NCI-H2029 (cell line): ENCODE measurements around the gene VSX2.
"Not testable (repeated sequence)": the region's sequence is repeated elsewhere in the genome, so short reads cannot be mapped to it uniquely, and the experiment has no call there.

Experiments
- DNase-seq: peaks from one replicate; lab custom pipeline; 2025; lab: John Stamatoyannopoulos, UW

Gene VSX2

GRCh38 chr14:74259513-74259912, 20.3 kb downstream of the VSX2 start:
- DNase-seq = no peak

- no peak for DNase-seq
Observed at GRCh38 chr14:74260525-74261233, 21.4 kb downstream of the VSX2 start.

DNA sequence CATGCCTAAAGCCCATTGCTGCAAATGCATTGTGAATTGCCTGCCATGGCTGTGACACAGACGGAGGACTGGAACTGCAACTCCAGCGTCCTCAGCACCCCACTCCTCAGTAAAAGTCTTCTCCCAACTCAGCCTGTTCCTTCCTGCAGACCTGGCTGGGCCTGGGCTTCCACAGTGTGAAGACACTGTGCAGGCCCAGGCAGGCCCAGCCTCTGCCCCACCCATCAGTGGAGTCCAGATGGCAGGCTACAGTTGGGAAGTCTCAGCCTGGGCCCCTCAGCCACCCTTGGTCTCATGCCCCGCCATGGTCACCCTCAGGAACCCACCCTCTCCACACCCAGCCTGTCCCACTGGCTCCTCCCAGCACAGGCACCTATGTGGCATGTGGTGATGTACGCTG, 22.0 kb downstream of the VSX2 start:
- DNase-seq = no peak

DNA sequence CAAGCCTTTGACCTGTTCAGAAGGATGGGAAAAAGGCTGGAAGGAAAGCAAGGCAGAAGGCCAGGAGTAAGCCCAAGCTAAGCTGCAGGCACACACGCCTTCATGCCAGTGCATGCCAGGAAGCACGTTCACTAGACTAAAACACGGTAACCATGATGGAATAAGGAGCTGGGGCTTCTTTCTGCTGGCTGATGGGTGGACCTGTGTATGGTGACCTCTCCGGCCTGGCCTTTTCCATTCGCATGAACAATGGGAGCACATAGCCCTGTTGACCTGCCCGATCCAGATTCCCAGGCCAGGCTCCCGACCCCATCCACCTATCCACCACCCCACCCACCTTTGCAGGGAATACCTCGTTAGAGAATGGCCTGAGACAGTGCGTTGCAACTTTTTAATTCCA, 22.8 kb downstream of the VSX2 start:
- no peak for DNase-seq

DNA sequence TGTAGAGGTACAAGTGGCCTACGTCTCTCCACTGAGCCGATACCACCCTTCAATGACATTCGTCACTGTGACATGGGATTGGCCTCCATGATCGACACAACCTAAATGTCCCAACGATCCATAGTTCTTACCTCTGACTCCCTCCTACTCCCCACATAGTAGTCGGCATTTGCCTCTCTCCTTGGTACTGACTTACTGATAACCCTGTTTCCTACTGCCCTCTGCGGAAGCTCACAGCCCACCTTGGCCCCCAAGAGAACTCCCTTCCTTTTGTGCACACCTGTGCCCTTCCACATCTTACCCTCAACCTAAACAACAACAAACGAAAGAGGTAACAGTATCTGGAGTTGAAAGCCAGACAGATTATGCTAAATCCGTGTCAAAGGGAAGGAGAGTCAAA, 23.9 kb downstream of the VSX2 start:
- no peak for DNase-seq

- DNase-seq = no peak
Observed at GRCh38 chr14:74263921-74264320, 24.7 kb downstream of the VSX2 start.

DNA sequence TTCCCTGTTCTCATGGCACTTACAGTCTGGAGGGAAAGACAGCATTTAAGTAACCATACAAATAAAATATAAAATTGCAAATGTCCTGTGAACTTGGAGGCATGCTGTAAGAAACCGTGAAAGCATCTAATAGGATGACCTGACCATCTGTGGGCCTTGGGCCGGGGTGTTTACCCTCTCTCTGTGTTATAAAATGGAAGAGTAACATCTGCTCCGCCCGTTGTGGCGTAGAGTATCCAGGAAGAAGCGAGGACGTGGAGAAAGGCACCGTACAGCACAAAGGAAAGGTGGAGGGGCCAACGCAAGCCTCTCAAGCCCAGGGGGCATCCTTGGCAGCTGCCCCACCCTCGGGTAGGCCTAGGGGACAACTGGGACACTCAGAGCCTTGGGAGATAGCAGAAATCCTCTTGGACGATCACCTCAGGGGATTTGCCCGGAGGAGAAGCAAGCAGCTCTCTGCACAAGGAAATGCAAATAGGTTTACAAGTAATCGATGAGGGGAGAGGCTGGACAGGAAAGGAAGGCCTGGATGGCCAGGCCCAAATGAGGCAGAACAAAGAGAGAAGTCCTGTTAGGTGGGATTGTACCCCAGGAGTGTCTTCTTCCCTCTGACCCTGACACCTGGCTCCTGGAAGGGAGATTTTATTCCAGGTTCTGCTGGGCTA, 26.2 kb downstream of the VSX2 start:
- DNase-seq = no peak

DNA sequence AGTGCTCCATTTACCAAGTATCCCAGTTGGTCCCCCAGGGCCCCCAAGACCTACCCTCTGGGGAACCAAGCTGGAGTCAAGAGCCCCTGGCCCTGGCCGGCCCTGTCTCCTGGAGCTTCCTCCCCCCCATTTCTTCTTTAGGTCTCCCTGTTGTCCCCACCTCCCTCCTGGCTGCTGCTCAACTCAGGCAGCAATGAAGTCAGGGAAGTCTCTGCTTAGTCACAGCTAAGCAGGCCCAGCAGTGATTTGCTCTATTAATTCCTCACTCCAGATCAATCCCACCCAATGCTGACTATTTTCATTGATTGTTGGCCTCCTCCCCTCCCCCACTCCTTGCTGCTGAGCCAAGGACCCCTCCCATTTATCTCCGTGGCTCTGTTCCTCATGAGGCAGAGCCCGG, 28.3 kb downstream of the VSX2 start:
- DNase-seq = no peak

GRCh38 chr14:74270382-74271177, 31.3 kb downstream of the VSX2 start:
- DNase-seq = not testable (repeated sequence)

- no peak for DNase-seq
Observed at GRCh38 chr14:74271365-74271764, 32.1 kb downstream of the VSX2 start.

DNA sequence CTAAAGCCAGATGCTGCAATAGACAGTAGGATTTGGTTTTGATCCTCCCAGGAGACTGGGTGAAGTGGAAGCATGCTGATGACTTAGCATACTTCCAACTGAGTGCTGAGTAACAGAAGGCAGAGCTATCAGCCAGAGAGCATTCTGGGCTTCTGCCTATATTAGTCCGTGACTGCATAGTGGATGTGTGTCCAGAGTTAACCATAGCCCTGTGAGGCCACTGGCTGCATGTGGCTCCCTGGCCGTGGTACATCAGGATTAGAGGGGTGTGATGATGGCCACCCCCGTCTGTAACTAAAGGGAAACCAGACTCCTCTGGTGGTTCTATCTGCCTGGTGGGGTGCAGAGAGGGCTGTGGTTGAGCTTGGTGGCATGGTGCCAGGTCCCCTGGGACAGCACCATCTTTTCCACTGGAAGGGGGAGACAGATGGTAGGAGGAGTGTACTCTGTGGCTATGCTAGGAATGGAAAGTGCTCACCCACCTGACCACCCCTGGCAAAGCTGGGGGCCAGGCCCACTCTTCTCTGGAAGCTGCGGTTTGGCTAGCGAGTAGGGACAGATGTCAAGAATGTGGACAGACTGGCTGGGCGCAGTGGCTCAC, 36.1 kb downstream of the VSX2 start:
- DNase-seq = no peak

DNA sequence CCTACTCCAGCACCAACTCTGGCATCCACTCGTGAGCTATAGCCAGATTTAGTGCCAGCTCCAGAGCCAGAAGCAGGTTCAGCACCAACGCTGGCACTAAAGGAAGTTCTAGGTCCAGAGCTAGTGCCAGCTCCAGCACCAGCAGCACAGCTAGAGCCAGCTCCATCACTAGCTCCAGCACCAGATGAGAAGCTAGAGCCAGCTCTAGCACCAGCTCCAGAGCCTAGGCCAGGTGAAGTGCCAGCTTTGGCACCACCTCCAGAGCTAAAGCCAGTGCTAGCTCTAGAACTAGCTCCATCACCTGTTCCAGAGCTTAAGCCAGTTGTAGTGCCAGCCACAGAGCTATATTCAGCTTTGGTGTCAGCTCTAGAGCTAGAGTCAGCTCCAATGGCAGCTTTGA, 38.8 kb downstream of the VSX2 start:
- DNase-seq = no peak

DNA sequence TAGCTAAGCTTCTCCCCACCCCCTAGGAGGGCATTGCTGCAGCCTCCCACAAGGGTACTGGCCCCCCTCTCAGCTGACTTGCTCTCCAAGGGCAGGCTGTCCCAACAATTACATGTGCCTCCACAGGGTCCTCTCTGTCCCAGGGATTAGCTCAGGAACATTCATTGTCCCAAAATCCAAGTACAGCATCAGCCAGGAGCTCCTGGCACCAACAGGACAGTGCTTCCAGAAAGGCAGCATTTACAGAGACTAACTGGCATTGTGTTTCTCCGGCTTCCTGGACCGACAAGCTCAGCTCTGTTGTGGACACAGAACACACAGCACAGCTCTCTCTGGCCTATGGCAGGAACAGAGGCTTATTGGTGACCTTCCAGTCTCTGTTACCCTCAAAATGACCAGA, 41.8 kb downstream of the VSX2 start:
- no peak for DNase-seq

- no peak for DNase-seq
Observed at GRCh38 chr14:74286736-74287135, 47.5 kb downstream of the VSX2 start.

DNA sequence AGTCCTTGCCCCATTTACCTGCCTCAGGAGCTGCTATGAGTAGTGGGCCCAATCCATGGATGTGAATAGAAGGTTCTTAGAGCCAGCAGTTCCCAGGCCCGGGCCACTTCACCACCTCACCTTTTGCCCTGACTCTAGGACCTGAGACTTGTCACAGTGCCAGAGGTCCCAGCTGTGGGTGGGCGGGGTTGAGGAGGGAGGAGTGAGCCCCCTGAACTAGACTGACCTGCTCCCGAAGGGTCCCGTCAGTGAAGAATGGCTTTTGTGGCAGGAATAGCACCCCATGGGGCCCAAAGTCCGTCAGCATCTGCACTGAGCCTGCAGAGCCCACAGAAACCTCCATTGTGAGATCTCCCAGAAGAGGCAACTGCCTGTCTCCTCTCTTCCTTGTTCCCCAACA, 50.6 kb downstream of the VSX2 start:
- DNase-seq = no peak

DNA sequence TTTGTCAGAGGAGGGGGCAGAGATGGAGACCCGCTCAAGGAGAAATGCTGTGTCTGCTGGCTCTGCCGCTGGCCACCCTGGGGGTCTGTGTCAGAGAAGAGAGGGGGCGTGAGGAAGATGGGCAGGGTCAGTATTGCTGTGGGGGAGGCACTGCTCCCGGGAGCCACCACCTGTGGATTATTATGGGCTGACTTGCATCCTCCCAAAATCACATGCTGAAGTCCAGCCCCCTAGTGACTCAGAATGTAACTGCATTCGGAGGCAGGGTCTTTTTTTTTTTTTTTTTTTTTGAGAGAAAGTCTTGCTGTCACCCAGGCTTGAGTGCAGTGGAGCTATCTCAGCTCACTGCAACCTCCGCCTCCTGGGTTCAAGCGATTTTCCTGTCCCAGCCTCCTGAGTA, 51.2 kb downstream of the VSX2 start:
- DNase-seq = no peak

GRCh38 chr14:74292061-74292460, 52.8 kb downstream of the VSX2 start:
- DNase-seq = no peak

- no peak for DNase-seq
Observed at GRCh38 chr14:74293606-74294005, 54.4 kb downstream of the VSX2 start.

DNA sequence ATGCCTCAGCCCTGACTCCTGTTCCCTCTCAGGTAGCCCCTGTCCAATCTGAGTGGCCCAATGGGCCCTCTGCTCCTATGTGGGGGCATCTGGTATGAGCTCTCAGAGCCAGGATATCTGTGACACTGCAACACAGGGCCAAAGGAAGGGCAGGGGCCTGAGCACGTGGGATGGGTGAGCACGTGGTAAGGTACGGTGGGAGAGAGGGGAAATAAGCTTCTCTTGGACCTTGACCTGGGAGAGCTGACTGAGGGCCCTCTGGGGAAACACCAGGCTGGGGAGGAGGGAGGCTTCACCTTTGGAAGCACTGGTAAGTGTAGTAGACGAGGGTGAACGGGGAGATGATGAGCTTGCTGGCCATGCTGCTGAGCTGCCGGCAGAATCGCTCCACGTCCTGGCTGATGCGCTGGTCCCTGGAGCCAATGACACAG, 56.8 kb downstream of the VSX2 start:
- DNase-seq = no peak

- DNase-seq = no peak
Observed at GRCh38 chr14:74297986-74298385, 58.7 kb downstream of the VSX2 start.

- DNase-seq = no peak
Observed at GRCh38 chr14:74299061-74299545, 59.9 kb downstream of the VSX2 start.

GRCh38 chr14:74301594-74302151, 62.4 kb downstream of the VSX2 start:
- DNase-seq = no peak
